Tibial artery (tissue), 4 donors: ENCODE results near the gene PISD.
"Not testable (repeated sequence)": the region's sequence is repeated elsewhere in the genome, so short reads cannot be mapped to it uniquely, and the experiment has no call there.

ENCODE experiments used
- DNase-seq, 2 donors: peaks; one replicate each; pipeline ENCODE4 v3.0.0-alpha.2; 2019
- H3K27ac ChIP-seq, 2 donors: fragments of 200-600 bp; sonication (generic) in 1 of 2; 1 replicate in 1 of 2; 2 replicates in 1 of 2; pipeline ENCODE4 v1.5.1; 2018 to 2019; ENCODE audit warnings: mild to moderate bottlenecking in 1 of 2
- H3K27me3 ChIP-seq, 2 donors: fragments of 200-600 bp; sonication (generic) in 1 of 2; one replicate each; pipeline versions ENCODE4 v1.5.1 to v1.6.0; 2016 to 2019
- H3K36me3 ChIP-seq, 3 donors: fragments of 200-600 bp; sonication (generic) in 2 of 3; one replicate each; pipeline ENCODE4 v1.5.1; 2016 to 2019; ENCODE audit warnings: mild to moderate bottlenecking in 2 of 3
- H3K4me1 ChIP-seq, 4 donors: fragments of 200-600 bp; sonication (generic) in 2 of 4; 1 replicate in 3 of 4; 2 replicates in 1 of 4; pipeline ENCODE4 v1.5.1; 2016 to 2019
- H3K4me3 ChIP-seq, 2 donors: fragments of 200-600 bp; sonication (generic) in 1 of 2; 1 replicate in 1 of 2; 2 replicates in 1 of 2; pipeline ENCODE4 v1.5.1; 2018 to 2019; ENCODE audit warnings: mild to moderate bottlenecking in 2 of 2
- H3K9me3 ChIP-seq, 3 donors: fragments of 200-600 bp; sonication (generic) in 1 of 3; one replicate each; pipeline ENCODE4 v1.5.1; 2016 to 2019
- CTCF ChIP-seq, 2 experiments: fragments of 200-600 bp in 1 of 2; fragments of 450-650 bp in 1 of 2; IDR thresholded peaks; one replicate each; pipeline ENCODE4 v1.5.1; 2017 to 2019; ENCODE audit warnings: antibody characterized with exemption in 2 of 2, mild to moderate bottlenecking in 1 of 2, moderate library complexity in 1 of 2
- intact Hi-C: fragments of 100-400 bp; cut with DNase I; formaldehyde crosslinking; loops from one replicate; pipeline ENCODE4 v1.15.0; 2023; ENCODE audit warnings: low total_unique reads

PISD gene

GRCh38 chr22:31661851-31662667, at the start of gene PISD:
PISD (minus strand) TSS chr22:31662215; CDS start chr22:31662208, 7 bp downstream.
- DNase-seq = peak; percentile 96
- no peaks in the 10 kb centered on the region for H3K27me3 ChIP-seq
- no peak for TF ChIP-seq CTCF (IDR thresholded peaks at IDR 0.05)
- H3K9me3 ChIP-seq = no peaks in the 10 kb centered on the region
- H3K36me3 ChIP-seq = no peaks in the 10 kb centered on the region
- intact Hi-C loops = loop anchor here (5.0 kb wide), 1 partner anchor 90 kb away; the partner anchor contains the start of genes DEPDC5 and PRR14L
- peaks cover 0 to 17% (median 16%) of the 10 kb centered on the region in 4 donors for H3K4me1 ChIP-seq
- H3K27ac ChIP-seq = peak within 1 kb of the TSS; percentile 74 to 77
- H3K4me3 ChIP-seq = peak within 1 kb of the TSS; percentile 95 to 96

DNA sequence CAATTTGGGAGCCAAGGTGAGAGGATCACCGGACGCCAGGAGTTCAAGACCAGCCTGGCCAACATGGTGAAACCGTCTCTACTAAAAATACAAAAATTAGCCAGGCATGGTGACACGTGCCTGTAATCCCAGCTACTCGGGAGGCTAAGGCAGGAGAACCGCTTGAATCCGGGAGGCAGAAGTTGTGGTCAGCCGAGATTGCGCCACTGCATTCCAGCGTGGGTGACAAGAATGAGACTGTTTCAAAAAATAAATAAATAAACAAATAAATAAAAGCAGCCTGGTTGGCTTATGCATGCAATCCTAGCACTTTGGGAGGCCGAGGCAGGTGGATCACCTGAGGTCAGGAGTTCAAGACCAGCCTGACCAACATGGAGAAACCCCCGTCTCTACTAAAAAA, 49.2 kb upstream of the PISD start:
- H3K4me3 ChIP-seq, intact Hi-C loops, H3K27me3 ChIP-seq, DNase-seq, H3K9me3 ChIP-seq, H3K4me1 ChIP-seq, H3K27ac ChIP-seq: not testable (repeated sequence)
- peaks cover 36 to 85% (median 58%) of the 10 kb centered on the region in 3 donors for H3K36me3 ChIP-seq

GRCh38 chr22:31707519-31707918, 45.5 kb upstream of the PISD start:
- no peaks in the 10 kb centered on the region for H3K4me1 ChIP-seq
- intact Hi-C loops = no loop called here
- DNase-seq = no peak
- H3K9me3 ChIP-seq = no peaks in the 10 kb centered on the region
- no peak overlapping the region for H3K4me3 ChIP-seq
- H3K27ac ChIP-seq = no peak overlapping the region
- no peak for TF ChIP-seq CTCF (IDR thresholded peaks at IDR 0.05)
- no peaks in the 10 kb centered on the region for H3K27me3 ChIP-seq
- H3K36me3 ChIP-seq = peaks cover 35 to 85% (median 44%) of the 10 kb centered on the region in 3 donors

DNA sequence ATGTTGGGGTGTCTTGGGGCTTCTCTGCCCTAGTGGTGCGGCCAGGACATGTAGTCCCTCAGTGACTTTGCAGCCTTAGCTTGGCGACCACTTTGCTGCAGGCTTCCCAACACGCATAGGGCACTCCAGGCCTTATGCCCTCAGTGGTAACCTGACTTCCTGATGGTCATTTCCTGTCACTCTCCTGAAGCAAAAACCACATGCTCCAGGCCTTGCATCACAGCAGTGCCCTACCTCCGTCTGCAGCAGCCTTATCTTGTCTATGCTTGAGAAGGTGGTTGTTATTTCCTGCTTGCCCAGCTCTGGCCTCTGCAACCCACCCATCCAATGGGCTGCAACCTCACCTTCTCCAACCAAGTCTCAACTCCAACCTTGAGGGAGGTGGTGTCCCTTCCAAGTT, 33.4 kb upstream of the PISD start:
- H3K27ac ChIP-seq = no peak overlapping the region
- no peak for TF ChIP-seq CTCF (IDR thresholded peaks at IDR 0.05)
- DNase-seq = no peak
- H3K36me3 ChIP-seq = peaks cover 43 to 94% (median 58%) of the 10 kb centered on the region in 3 donors
- H3K9me3 ChIP-seq = no peaks in the 10 kb centered on the region
- no peak overlapping the region for H3K4me3 ChIP-seq
- no peaks in the 10 kb centered on the region for H3K27me3 ChIP-seq
- intact Hi-C loops = no loop called here
- no peaks in the 10 kb centered on the region for H3K4me1 ChIP-seq

DNA sequence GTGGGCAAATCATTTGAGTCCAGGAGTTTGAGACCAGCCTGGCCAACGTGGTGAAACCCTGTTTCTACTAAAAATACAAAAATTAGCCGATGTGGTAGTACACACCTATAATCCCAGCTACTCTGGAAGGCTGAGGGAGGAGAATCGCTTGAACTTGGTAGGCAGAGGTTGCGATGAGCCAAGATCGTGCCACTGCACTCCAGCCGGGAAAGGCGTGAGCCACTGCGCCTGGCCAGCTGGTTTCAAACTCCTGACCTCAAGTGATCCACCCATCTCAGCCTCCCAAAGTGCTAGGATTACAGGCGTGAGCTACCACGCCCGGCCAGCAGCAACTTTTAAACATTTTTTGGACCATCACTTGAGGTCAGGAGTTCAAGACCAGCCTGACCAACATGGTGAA, 32.0 kb upstream of the PISD start:
- H3K9me3 ChIP-seq, intact Hi-C loops, H3K4me3 ChIP-seq, H3K4me1 ChIP-seq, H3K27ac ChIP-seq, DNase-seq, H3K27me3 ChIP-seq: not testable (repeated sequence)
- H3K36me3 ChIP-seq = peaks cover 32 to 95% (median 69%) of the 10 kb centered on the region in 3 donors

GRCh38 chr22:31692186-31692886, 30.3 kb upstream of the PISD start:
- no peak for DNase-seq
- intact Hi-C loops = no loop called here
- Histone ChIP-seq H3K4me3 (no peak overlapping the region), H3K27me3 (no peaks in the 10 kb centered on the region), H3K27ac (no peak overlapping the region), H3K9me3 (no peaks in the 10 kb centered on the region), H3K36me3 (peaks cover 39 to 91% (median 77%) of the 10 kb centered on the region in 3 donors), H3K4me1 (no peaks in the 10 kb centered on the region)
- no peak for TF ChIP-seq CTCF (IDR thresholded peaks at IDR 0.05)
